ENCODE results near the gene PRRX1.

DNA sequence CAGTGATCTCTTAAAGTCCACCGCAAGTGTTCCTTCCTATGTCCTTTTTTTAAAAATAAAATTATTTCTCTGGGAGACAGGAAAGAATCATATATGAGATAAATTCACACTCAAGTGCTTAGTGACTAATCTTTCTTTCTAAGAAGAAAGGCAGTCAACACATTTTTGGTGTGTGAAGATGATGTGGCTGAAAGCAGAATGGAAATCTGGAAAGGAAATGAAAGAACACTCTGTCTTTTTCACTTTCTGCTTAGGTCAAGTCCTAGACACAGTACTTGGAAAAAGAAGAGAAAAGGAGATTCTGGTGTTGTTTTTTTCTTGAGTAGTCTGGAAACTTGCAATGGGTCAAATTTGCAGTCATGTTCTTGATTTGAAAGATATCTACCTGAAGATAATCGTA is 45.5 kb upstream of the PRRX1 start:
- TF ChIP-seq, protein P1, sequence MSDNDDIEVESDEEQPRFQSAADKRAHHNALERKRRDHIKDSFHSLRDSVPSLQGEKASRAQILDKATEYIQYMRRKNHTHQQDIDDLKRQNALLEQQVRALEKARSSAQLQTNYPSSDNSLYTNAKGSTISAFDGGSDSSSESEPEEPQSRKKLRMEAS (IDR thresholded peaks at IDR 0.05; ENCODE audit: low read depth, low read length) = no peak
- TF ChIP-seq, protein P2, sequence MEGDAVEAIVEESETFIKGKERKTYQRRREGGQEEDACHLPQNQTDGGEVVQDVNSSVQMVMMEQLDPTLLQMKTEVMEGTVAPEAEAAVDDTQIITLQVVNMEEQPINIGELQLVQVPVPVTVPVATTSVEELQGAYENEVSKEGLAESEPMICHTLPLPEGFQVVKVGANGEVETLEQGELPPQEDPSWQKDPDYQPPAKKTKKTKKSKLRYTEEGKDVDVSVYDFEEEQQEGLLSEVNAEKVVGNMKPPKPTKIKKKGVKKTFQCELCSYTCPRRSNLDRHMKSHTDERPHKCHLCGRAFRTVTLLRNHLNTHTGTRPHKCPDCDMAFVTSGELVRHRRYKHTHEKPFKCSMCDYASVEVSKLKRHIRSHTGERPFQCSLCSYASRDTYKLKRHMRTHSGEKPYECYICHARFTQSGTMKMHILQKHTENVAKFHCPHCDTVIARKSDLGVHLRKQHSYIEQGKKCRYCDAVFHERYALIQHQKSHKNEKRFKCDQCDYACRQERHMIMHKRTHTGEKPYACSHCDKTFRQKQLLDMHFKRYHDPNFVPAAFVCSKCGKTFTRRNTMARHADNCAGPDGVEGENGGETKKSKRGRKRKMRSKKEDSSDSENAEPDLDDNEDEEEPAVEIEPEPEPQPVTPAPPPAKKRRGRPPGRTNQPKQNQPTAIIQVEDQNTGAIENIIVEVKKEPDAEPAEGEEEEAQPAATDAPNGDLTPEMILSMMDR (IDR thresholded peaks at IDR 0.05; ENCODE audit: low read depth, low read length) = no peak
- TF ChIP-seq POLR2A (IDR thresholded peaks at IDR 0.05; ENCODE audit: extremely low read depth, insufficient read length) (no peak), MYC (IDR thresholded peaks at IDR 0.05; ENCODE audit: low read depth, low read length) (no peak)
